Measurements from ENCODE around the gene MACROD1. TPM values are rescaled to one million over a fixed set of nuclear protein-coding genes. Genes with fewer than 3 reads are reported as not detected.
A peak's percentile ranks its signal among the peaks of the same experiment; 100 is the strongest.

The MACROD1 gene
- total and polyA plus RNA-seq, 9 of the 15 experiments (the other 6 are each of a cell fraction or from before 2014, with no cell fraction given) = 1.1 to 60.0 (median 26.4) TPM

GRCh38 chr11:63998558-63999348, 167.2 kb downstream of the MACROD1 start (continued):
- TF ChIP-seq, protein P1, sequence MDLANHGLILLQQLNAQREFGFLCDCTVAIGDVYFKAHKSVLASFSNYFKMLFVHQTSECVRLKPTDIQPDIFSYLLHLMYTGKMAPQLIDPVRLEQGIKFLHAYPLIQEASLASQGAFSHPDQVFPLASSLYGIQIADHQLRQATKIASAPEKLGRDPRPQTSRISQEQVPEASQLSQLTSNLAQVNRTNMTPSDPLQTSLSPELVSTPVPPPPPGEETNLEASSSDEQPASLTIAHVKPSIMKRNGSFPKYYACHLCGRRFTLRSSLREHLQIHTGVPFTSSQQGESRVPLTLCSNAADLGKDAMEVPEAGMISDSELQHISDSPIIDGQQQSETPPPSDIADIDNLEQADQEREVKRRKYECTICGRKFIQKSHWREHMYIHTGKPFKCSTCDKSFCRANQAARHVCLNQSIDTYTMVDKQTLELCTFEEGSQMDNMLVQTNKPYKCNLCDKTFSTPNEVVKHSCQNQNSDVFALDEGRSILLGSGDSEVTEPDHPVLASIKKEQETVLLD (IDR thresholded peaks at IDR 0.05) = no peak
- TF ChIP-seq FOXK1 (CRISPR knock-in tag; IDR thresholded peaks at IDR 0.05; ENCODE audit: borderline replicate concordance) = no peak
- TF ChIP-seq ZNF324 (CRISPR knock-in tag; IDR thresholded peaks at IDR 0.05) = no peak
- no peak for TF ChIP-seq ZBTB11 (CRISPR knock-in tag; IDR thresholded peaks at IDR 0.05)
- TF ChIP-seq ZNF24 (IDR thresholded peaks at IDR 0.05) = no peak
- TF ChIP-seq, protein P2, sequence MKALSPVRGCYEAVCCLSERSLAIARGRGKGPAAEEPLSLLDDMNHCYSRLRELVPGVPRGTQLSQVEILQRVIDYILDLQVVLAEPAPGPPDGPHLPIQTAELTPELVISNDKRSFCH (CRISPR knock-in tag; IDR thresholded peaks at IDR 0.05) = no peak
- TF ChIP-seq, protein P2 (tag; IDR thresholded peaks at IDR 0.05) = no peak
- TF ChIP-seq ZC3H8 (IDR thresholded peaks at IDR 0.05) = no peak
- TF ChIP-seq SETDB1 (IDR thresholded peaks at IDR 0.05; ENCODE audit: low read length) = no peak
- TF ChIP-seq ZNF764 (CRISPR knock-in tag; IDR thresholded peaks at IDR 0.05; ENCODE audit: low read depth) = no peak
- TF ChIP-seq PHF8 (IDR thresholded peaks at IDR 0.05; ENCODE audit: borderline replicate concordance, low read length) = no peak
- TF ChIP-seq CTCF (IDR thresholded peaks at IDR 0.05 in 2 of 3, conservative IDR thresholded peaks at IDR 0.05 in 1 of 3; ENCODE audit: insufficient read depth in 2 of 3, low read depth in 1 of 3, low read length in 3 of 3) = peak in 1 of 3 experiments; percentile 9; a peak in 1 of 6 replicates
- TF ChIP-seq MEIS2 (IDR thresholded peaks at IDR 0.05; ENCODE audit: partially characterized antibody) = no peak
- no peak for TF ChIP-seq PHB2 (IDR thresholded peaks at IDR 0.05; ENCODE audit: low read depth)
- no peak for TF ChIP-seq ZEB2 (IDR thresholded peaks at IDR 0.05)
- TF ChIP-seq NEUROD1 (IDR thresholded peaks at IDR 0.05; ENCODE audit: borderline replicate concordance, low read depth, low read length, partially characterized antibody) = no peak
- TF ChIP-seq FOXM1 (IDR thresholded peaks at IDR 0.05; ENCODE audit: low read depth) = no peak
- TF ChIP-seq FOXM1 (CRISPR knock-in tag; IDR thresholded peaks at IDR 0.05; ENCODE audit: low read depth) = no peak
- TF ChIP-seq ZNF79 (CRISPR knock-in tag; IDR thresholded peaks at IDR 0.05; ENCODE audit: low read depth) = no peak
